IgD-negative memory B cell (primary cell): ENCODE measurements around the gene PPP2R2D. TPM values are rescaled to one million over a fixed set of nuclear protein-coding genes. Genes with fewer than 3 reads are reported as not detected.
"Not testable (repeated sequence)": the region's sequence is repeated elsewhere in the genome, so short reads cannot be mapped to it uniquely, and the experiment has no call there.

Experiments used
- H3K27ac Mint-ChIP-seq, 3 donors: one replicate each; pipeline ENCODE4 v1.8.0; 2020 to 2022; ENCODE audit warnings: mild to moderate bottlenecking in 3 of 3, mixed read lengths in 3 of 3, moderate library complexity in 1 of 3
- H3K27me3 Mint-ChIP-seq: one replicate; pipeline ENCODE4 v1.8.0; 2021; ENCODE audit warnings: mixed read lengths
- H3K36me3 Mint-ChIP-seq: one replicate; pipeline ENCODE4 v1.8.0; 2020; ENCODE audit warnings: mild to moderate bottlenecking, mixed read lengths
- H3K4me1 Mint-ChIP-seq, 3 donors: one replicate each; pipeline ENCODE4 v1.8.0; 2020 to 2022; ENCODE audit warnings: mixed read lengths in 3 of 3, mild to moderate bottlenecking in 1 of 3
- H3K4me3 Mint-ChIP-seq, 4 donors: one replicate each; pipeline ENCODE4 v1.8.0; 2020 to 2022; ENCODE audit warnings: mild to moderate bottlenecking in 4 of 4, mixed read lengths in 4 of 4, moderate library complexity in 3 of 4
- H3K9me3 Mint-ChIP-seq, 3 donors: one replicate each; pipeline ENCODE4 v1.8.0; 2020 to 2021; ENCODE audit warnings: mixed read lengths in 3 of 3, mild to moderate bottlenecking in 1 of 3
- polyA plus RNA-seq: library from polyadenylated mRNA; unstranded; fragments of 300-500 nt; fragmentation: Illumina TruSeq; gene quantifications from one replicate; pipeline ENCODE4 v1.2.3, GENCODE V29; 2021

The PPP2R2D gene
- polyA plus RNA-seq, 1 donor from 2014 or later, result 17.1 TPM

GRCh38 chr10:131905267-131905571 lies 4.4 kb downstream of the PPP2R2D start:
- H3K36me3 Mint-ChIP-seq, result no peaks in the 10 kb centered on the region
- peaks cover 33 to 52% (median 45%) of the 10 kb centered on the region in 3 donors for H3K4me1 Mint-ChIP-seq
- peak overlapping the region in 1 of 3 donors; percentile 61 for H3K27ac Mint-ChIP-seq
- H3K4me3 Mint-ChIP-seq, result peak overlapping the region in 1 of 4 donors; percentile 46
- H3K27me3 Mint-ChIP-seq, result no peaks in the 10 kb centered on the region
- no peaks in the 10 kb centered on the region for H3K9me3 Mint-ChIP-seq

- H3K27me3 Mint-ChIP-seq, result no peaks in the 10 kb centered on the region
- H3K36me3 Mint-ChIP-seq, result no peaks in the 10 kb centered on the region
- H3K9me3 Mint-ChIP-seq, result no peaks in the 10 kb centered on the region
- H3K4me1 Mint-ChIP-seq, result peaks cover 33 to 52% (median 45%) of the 10 kb centered on the region in 3 donors
- peak overlapping the region in 1 of 3 donors; percentile 76 for H3K27ac Mint-ChIP-seq
- peak overlapping the region in 1 of 4 donors; percentile 46 for H3K4me3 Mint-ChIP-seq
Observed at GRCh38 chr10:131905603-131906268, 4.9 kb downstream of the PPP2R2D start.

- no peaks in the 10 kb centered on the region for H3K36me3 Mint-ChIP-seq
- peak overlapping the region in 1 of 4 donors; percentile 46 for H3K4me3 Mint-ChIP-seq
- H3K27me3 Mint-ChIP-seq, result no peaks in the 10 kb centered on the region
- H3K27ac Mint-ChIP-seq, result peak overlapping the region in 1 of 3 donors; percentile 76
- peaks cover 33 to 52% (median 46%) of the 10 kb centered on the region in 3 donors for H3K4me1 Mint-ChIP-seq
- H3K9me3 Mint-ChIP-seq, result no peaks in the 10 kb centered on the region
Observed at GRCh38 chr10:131906269-131906639, 5.4 kb downstream of the PPP2R2D start.

- Mint-ChIP-seq H3K9me3 (peaks cover 0 to 4% (median 1%) of the 10 kb centered on the region in 3 donors), H3K27me3 (no peaks in the 10 kb centered on the region), H3K4me3 (no peak overlapping the region), H3K4me1 (peaks cover 27 to 46% (median 42%) of the 10 kb centered on the region in 3 donors), H3K36me3 (peaks cover 5% of the 10 kb centered on the region), H3K27ac (peak overlapping the region in 1 of 3 donors; percentile 81)
Observed at GRCh38 chr10:131907679-131908078, 6.9 kb downstream of the PPP2R2D start.

- H3K4me3 Mint-ChIP-seq, result no peak overlapping the region
- peaks cover 27 to 45% (median 42%) of the 10 kb centered on the region in 3 donors for H3K4me1 Mint-ChIP-seq
- H3K36me3 Mint-ChIP-seq, result peaks cover 8% of the 10 kb centered on the region
- H3K27ac Mint-ChIP-seq, result peak overlapping the region in 2 of 3 donors; percentile 2 to 39
- H3K9me3 Mint-ChIP-seq, result peaks cover 0 to 4% (median 1%) of the 10 kb centered on the region in 3 donors
- no peaks in the 10 kb centered on the region for H3K27me3 Mint-ChIP-seq
Observed at GRCh38 chr10:131908151-131908550, 7.3 kb downstream of the PPP2R2D start.

GRCh38 chr10:131909014-131909808 lies 8.4 kb downstream of the PPP2R2D start:
- Mint-ChIP-seq H3K9me3 (peaks cover 0 to 4% (median 1%) of the 10 kb centered on the region in 3 donors), H3K27me3 (no peaks in the 10 kb centered on the region), H3K27ac (peak overlapping the region in 1 of 3 donors; percentile 2), H3K36me3 (peaks cover 10% of the 10 kb centered on the region), H3K4me3 (no peak overlapping the region), H3K4me1 (peaks cover 28 to 49% (median 45%) of the 10 kb centered on the region in 3 donors)

GRCh38 chr10:131909929-131910328 lies 9.1 kb downstream of the PPP2R2D start:
- peaks cover 10% of the 10 kb centered on the region for H3K36me3 Mint-ChIP-seq
- H3K4me1 Mint-ChIP-seq, result peaks cover 26 to 50% (median 45%) of the 10 kb centered on the region in 3 donors
- H3K9me3 Mint-ChIP-seq, result peaks cover 0 to 4% (median 1%) of the 10 kb centered on the region in 3 donors
- H3K4me3 Mint-ChIP-seq, result no peak overlapping the region
- no peaks in the 10 kb centered on the region for H3K27me3 Mint-ChIP-seq
- no peak overlapping the region for H3K27ac Mint-ChIP-seq

GRCh38 chr10:131910663-131911314 lies 10.0 kb downstream of the PPP2R2D start:
- Mint-ChIP-seq H3K4me1 (peaks cover 22 to 44% (median 39%) of the 10 kb centered on the region in 3 donors), H3K27ac (no peak overlapping the region), H3K27me3 (no peaks in the 10 kb centered on the region), H3K36me3 (peaks cover 10% of the 10 kb centered on the region), H3K9me3 (peaks cover 0 to 4% (median 1%) of the 10 kb centered on the region in 3 donors), H3K4me3 (no peak overlapping the region)

GRCh38 chr10:131911451-131911850 lies 10.6 kb downstream of the PPP2R2D start:
- peaks cover 0 to 4% (median 1%) of the 10 kb centered on the region in 3 donors for H3K9me3 Mint-ChIP-seq
- peaks cover 18 to 39% (median 32%) of the 10 kb centered on the region in 3 donors for H3K4me1 Mint-ChIP-seq
- H3K36me3 Mint-ChIP-seq, result peaks cover 10% of the 10 kb centered on the region
- H3K27ac Mint-ChIP-seq, result no peak overlapping the region
- no peaks in the 10 kb centered on the region for H3K27me3 Mint-ChIP-seq
- no peak overlapping the region for H3K4me3 Mint-ChIP-seq

- peaks cover 0 to 4% (median 1%) of the 10 kb centered on the region in 3 donors for H3K9me3 Mint-ChIP-seq
- H3K4me3 Mint-ChIP-seq, result peak overlapping the region in 1 of 4 donors; percentile 47
- H3K36me3 Mint-ChIP-seq, result peaks cover 10% of the 10 kb centered on the region
- peak overlapping the region in 1 of 3 donors; percentile 69 for H3K27ac Mint-ChIP-seq
- peaks cover 17 to 37% (median 32%) of the 10 kb centered on the region in 3 donors for H3K4me1 Mint-ChIP-seq
- no peaks in the 10 kb centered on the region for H3K27me3 Mint-ChIP-seq
Observed at GRCh38 chr10:131912620-131913019, 11.8 kb downstream of the PPP2R2D start.

GRCh38 chr10:131915484-131915883 lies 14.7 kb downstream of the PPP2R2D start:
- H3K4me3 Mint-ChIP-seq, result no peak overlapping the region
- no peak overlapping the region for H3K27ac Mint-ChIP-seq
- H3K9me3 Mint-ChIP-seq, result peaks cover 0 to 4% (median 1%) of the 10 kb centered on the region in 3 donors
- no peaks in the 10 kb centered on the region for H3K27me3 Mint-ChIP-seq
- H3K36me3 Mint-ChIP-seq, result peaks cover 10% of the 10 kb centered on the region
- H3K4me1 Mint-ChIP-seq, result peaks cover 10 to 25% (median 17%) of the 10 kb centered on the region in 3 donors

GRCh38 chr10:131915990-131916766 lies 15.4 kb downstream of the PPP2R2D start:
- Mint-ChIP-seq H3K4me1 (peaks cover 15 to 29% (median 21%) of the 10 kb centered on the region in 3 donors), H3K9me3 (peaks cover 0 to 4% (median 1%) of the 10 kb centered on the region in 3 donors), H3K27me3 (no peaks in the 10 kb centered on the region), H3K36me3 (peaks cover 10% of the 10 kb centered on the region), H3K4me3 (no peak overlapping the region), H3K27ac (peak overlapping the region in 1 of 3 donors; percentile 23)

- H3K27ac Mint-ChIP-seq, result peak overlapping the region in 1 of 3 donors; percentile 23
- H3K36me3 Mint-ChIP-seq, H3K9me3 Mint-ChIP-seq, H3K4me3 Mint-ChIP-seq, H3K27me3 Mint-ChIP-seq: not testable (repeated sequence)
- peaks cover 21 to 34% (median 23%) of the 10 kb centered on the region in 3 donors for H3K4me1 Mint-ChIP-seq
Observed at GRCh38 chr10:131916767-131917160, 16.0 kb downstream of the PPP2R2D start.

- H3K9me3 Mint-ChIP-seq, H3K4me3 Mint-ChIP-seq, H3K27ac Mint-ChIP-seq, H3K36me3 Mint-ChIP-seq, H3K27me3 Mint-ChIP-seq: not testable (repeated sequence)
- H3K4me1 Mint-ChIP-seq, result peaks cover 24 to 34% (median 26%) of the 10 kb centered on the region in 3 donors
Observed at GRCh38 chr10:131917496-131917895, 16.7 kb downstream of the PPP2R2D start.
